ENCODE data around the gene RASL12. TPM values are rescaled to one million over a fixed set of nuclear protein-coding genes. Genes with fewer than 3 reads are reported as not detected.

The RASL12 gene
- total and polyA plus RNA-seq, 12 donors = 1.3 to 9.2 (median 3.4) TPM

Small RNAs within 50 kb of the gene (small RNA-seq; reads per million reads assigned to genes)
- gene AC013553.1 = 0 reads per million in 2 donors

Other genes with a start within 250 kb of the RASL12 start
- gene PIF1, start 242.3 kb downstream of the RASL12 start, total RNA-seq = 1 to 10 TPM in 6 of 9 donors, under 1 TPM in 3; 0.26 to 4.0 (median 1.8) TPM
- 1 to 10 TPM in 2 of 3 donors, under 1 TPM in 1; 0.33 to 6.0 (median 3.0) TPM for gene PIF1, start 242.3 kb downstream of the RASL12 start, polyA plus RNA-seq
- gene PLEKHO2, start 226.1 kb downstream of the RASL12 start, total RNA-seq = 10 to 100 TPM; 11.7 to 62.9 (median 49.5) TPM
- 10 to 100 TPM; 20.4 to 49.3 (median 33.7) TPM for gene PLEKHO2, start 226.1 kb downstream of the RASL12 start, polyA plus RNA-seq
- gene ANKDD1A, start 156.1 kb downstream of the RASL12 start, total RNA-seq = 10 to 100 TPM in 8 of 9 donors, 1 to 10 TPM in 1; 7.0 to 41.7 (median 31.2) TPM
- 10 to 100 TPM; 13.0 to 29.7 (median 23.0) TPM for gene ANKDD1A, start 156.1 kb downstream of the RASL12 start, polyA plus RNA-seq
- gene SPG21, start 78.1 kb downstream of the RASL12 start, total RNA-seq = 100 to 1,000 TPM in 3 of 9 donors, 10 to 100 TPM in 6; 67.7 to 121 (median 93.4) TPM
- 10 to 100 TPM; 51.1 to 89.5 (median 58.4) TPM for gene SPG21, start 78.1 kb downstream of the RASL12 start, polyA plus RNA-seq
- 10 to 100 TPM; 14.8 to 42.8 (median 17.8) TPM for gene MTFMT, start 38.4 kb downstream of the RASL12 start, total RNA-seq
- 10 to 100 TPM in 1 of 3 donors, 1 to 10 TPM in 2; 5.2 to 11.2 (median 6.4) TPM for gene MTFMT, start 38.4 kb downstream of the RASL12 start, polyA plus RNA-seq
- 1 to 10 TPM in 1 of 9 donors, under 1 TPM in 5, not detected in 3; 0.32 to 2.6 (median 0.62) TPM for gene SLC51B, start 22.6 kb downstream of the RASL12 start, total RNA-seq
- 1 to 10 TPM in 2 of 3 donors, under 1 TPM in 1; 0.40 to 3.1 (median 1.5) TPM for gene SLC51B, start 22.6 kb downstream of the RASL12 start, polyA plus RNA-seq
- gene KBTBD13, start 8.8 kb upstream of the RASL12 start, total RNA-seq = not detected
- gene KBTBD13, start 8.8 kb upstream of the RASL12 start, polyA plus RNA-seq = not detected
- 1 to 10 TPM in 7 of 9 donors, under 1 TPM in 2; 0.48 to 5.6 (median 2.9) TPM for gene UBAP1L, start 47.2 kb upstream of the RASL12 start, total RNA-seq
- 10 to 100 TPM in 1 of 3 donors, 1 to 10 TPM in 2; 1.1 to 34.9 (median 5.7) TPM for gene UBAP1L, start 47.2 kb upstream of the RASL12 start, polyA plus RNA-seq
- 100 to 1,000 TPM in 1 of 9 donors, 10 to 100 TPM in 8; 12.9 to 121 (median 21.2) TPM for gene PDCD7, start 65.8 kb upstream of the RASL12 start, total RNA-seq
- gene PDCD7, start 65.8 kb upstream of the RASL12 start, polyA plus RNA-seq = 10 to 100 TPM in 2 of 3 donors, 1 to 10 TPM in 1; 9.8 to 18.7 (median 17.3) TPM
- 10 to 100 TPM; 34.3 to 70.7 (median 50.1) TPM for gene CLPX, start 117.4 kb upstream of the RASL12 start, total RNA-seq
- 10 to 100 TPM; 10.4 to 69.1 (median 11.3) TPM for gene CLPX, start 117.4 kb upstream of the RASL12 start, polyA plus RNA-seq
- gene CILP, start 143.5 kb upstream of the RASL12 start, total RNA-seq = 1 to 10 TPM in 4 of 9 donors, under 1 TPM in 5; 0.39 to 2.7 (median 0.96) TPM
- 1 to 10 TPM in 1 of 3 donors, under 1 TPM in 2; 0.68 to 1.4 (median 0.97) TPM for gene CILP, start 143.5 kb upstream of the RASL12 start, polyA plus RNA-seq
- gene PARP16, start 218.9 kb upstream of the RASL12 start, total RNA-seq = 10 to 100 TPM in 8 of 9 donors, 1 to 10 TPM in 1; 9.9 to 18.1 (median 15.0) TPM
- 10 to 100 TPM in 1 of 3 donors, 1 to 10 TPM in 2; 7.8 to 15.3 (median 8.6) TPM for gene PARP16, start 218.9 kb upstream of the RASL12 start, polyA plus RNA-seq
- gene RNU5A-1, start 228.1 kb upstream of the RASL12 start, total RNA-seq = 100 to 1,000 TPM in 1 of 9 donors, not detected in 8; 428 TPM
- gene RNU5A-1, start 228.1 kb upstream of the RASL12 start, polyA plus RNA-seq = not detected
- 1,000 to 10,000 TPM in 1 of 9 donors, 10 to 100 TPM in 2, not detected in 6; 27.3 to 1,349 (median 29.8) TPM for gene RNU5B-1, start 236.7 kb upstream of the RASL12 start, total RNA-seq
- gene RNU5B-1, start 236.7 kb upstream of the RASL12 start, polyA plus RNA-seq = not detected